ENCODE data around the gene KRT9. TPM values are rescaled to one million over a fixed set of nuclear protein-coding genes. Genes with fewer than 3 reads are reported as not detected.

Gene KRT9
- total and polyA plus RNA-seq, 2 of the 13 experiments (the other 11 are each of a cell fraction or from before 2014, with no cell fraction given), result not detected

GRCh38 chr17:41527063-41528023 lies 44.5 kb downstream of the KRT9 start (continued):
- TF ChIP-seq CHD4 (IDR thresholded peaks at IDR 0.05; ENCODE audit: borderline replicate concordance, low read length) (no peak), KDM2A (CRISPR knock-in tag; IDR thresholded peaks at IDR 0.05; ENCODE audit: borderline replicate concordance, low read depth) (no peak; the same call in none of the 2 replicates), ZNF800 (CRISPR knock-in tag; IDR thresholded peaks at IDR 0.05) (no peak), MAF1 (CRISPR knock-in tag; IDR thresholded peaks at IDR 0.05; ENCODE audit: borderline replicate concordance) (no peak), ZFP82 (CRISPR knock-in tag; IDR thresholded peaks at IDR 0.05; ENCODE audit: borderline replicate concordance) (no peak), ZNF326 (CRISPR knock-in tag; IDR thresholded peaks at IDR 0.05; ENCODE audit: borderline replicate concordance) (no peak), ZNF382 (CRISPR knock-in tag; IDR thresholded peaks at IDR 0.05; ENCODE audit: borderline replicate concordance) (no peak), ZNF720 (CRISPR knock-in tag; IDR thresholded peaks at IDR 0.05) (no peak), ZFYVE20 (CRISPR knock-in tag; IDR thresholded peaks at IDR 0.05; ENCODE audit: borderline replicate concordance, low read depth) (no peak)
- TF ChIP-seq, protein P1, sequence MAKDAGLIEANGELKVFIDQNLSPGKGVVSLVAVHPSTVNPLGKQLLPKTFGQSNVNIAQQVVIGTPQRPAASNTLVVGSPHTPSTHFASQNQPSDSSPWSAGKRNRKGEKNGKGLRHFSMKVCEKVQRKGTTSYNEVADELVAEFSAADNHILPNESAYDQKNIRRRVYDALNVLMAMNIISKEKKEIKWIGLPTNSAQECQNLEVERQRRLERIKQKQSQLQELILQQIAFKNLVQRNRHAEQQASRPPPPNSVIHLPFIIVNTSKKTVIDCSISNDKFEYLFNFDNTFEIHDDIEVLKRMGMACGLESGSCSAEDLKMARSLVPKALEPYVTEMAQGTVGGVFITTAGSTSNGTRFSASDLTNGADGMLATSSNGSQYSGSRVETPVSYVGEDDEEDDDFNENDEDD (CRISPR knock-in tag; IDR thresholded peaks at IDR 0.05; ENCODE audit: borderline replicate concordance), result no peak
- TF ChIP-seq, protein P2, sequence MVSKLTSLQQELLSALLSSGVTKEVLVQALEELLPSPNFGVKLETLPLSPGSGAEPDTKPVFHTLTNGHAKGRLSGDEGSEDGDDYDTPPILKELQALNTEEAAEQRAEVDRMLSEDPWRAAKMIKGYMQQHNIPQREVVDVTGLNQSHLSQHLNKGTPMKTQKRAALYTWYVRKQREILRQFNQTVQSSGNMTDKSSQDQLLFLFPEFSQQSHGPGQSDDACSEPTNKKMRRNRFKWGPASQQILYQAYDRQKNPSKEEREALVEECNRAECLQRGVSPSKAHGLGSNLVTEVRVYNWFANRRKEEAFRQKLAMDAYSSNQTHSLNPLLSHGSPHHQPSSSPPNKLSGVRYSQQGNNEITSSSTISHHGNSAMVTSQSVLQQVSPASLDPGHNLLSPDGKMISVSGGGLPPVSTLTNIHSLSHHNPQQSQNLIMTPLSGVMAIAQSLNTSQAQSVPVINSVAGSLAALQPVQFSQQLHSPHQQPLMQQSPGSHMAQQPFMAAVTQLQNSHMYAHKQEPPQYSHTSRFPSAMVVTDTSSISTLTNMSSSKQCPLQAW (CRISPR knock-in tag; IDR thresholded peaks at IDR 0.05), result no peak
- TF ChIP-seq, protein P3, sequence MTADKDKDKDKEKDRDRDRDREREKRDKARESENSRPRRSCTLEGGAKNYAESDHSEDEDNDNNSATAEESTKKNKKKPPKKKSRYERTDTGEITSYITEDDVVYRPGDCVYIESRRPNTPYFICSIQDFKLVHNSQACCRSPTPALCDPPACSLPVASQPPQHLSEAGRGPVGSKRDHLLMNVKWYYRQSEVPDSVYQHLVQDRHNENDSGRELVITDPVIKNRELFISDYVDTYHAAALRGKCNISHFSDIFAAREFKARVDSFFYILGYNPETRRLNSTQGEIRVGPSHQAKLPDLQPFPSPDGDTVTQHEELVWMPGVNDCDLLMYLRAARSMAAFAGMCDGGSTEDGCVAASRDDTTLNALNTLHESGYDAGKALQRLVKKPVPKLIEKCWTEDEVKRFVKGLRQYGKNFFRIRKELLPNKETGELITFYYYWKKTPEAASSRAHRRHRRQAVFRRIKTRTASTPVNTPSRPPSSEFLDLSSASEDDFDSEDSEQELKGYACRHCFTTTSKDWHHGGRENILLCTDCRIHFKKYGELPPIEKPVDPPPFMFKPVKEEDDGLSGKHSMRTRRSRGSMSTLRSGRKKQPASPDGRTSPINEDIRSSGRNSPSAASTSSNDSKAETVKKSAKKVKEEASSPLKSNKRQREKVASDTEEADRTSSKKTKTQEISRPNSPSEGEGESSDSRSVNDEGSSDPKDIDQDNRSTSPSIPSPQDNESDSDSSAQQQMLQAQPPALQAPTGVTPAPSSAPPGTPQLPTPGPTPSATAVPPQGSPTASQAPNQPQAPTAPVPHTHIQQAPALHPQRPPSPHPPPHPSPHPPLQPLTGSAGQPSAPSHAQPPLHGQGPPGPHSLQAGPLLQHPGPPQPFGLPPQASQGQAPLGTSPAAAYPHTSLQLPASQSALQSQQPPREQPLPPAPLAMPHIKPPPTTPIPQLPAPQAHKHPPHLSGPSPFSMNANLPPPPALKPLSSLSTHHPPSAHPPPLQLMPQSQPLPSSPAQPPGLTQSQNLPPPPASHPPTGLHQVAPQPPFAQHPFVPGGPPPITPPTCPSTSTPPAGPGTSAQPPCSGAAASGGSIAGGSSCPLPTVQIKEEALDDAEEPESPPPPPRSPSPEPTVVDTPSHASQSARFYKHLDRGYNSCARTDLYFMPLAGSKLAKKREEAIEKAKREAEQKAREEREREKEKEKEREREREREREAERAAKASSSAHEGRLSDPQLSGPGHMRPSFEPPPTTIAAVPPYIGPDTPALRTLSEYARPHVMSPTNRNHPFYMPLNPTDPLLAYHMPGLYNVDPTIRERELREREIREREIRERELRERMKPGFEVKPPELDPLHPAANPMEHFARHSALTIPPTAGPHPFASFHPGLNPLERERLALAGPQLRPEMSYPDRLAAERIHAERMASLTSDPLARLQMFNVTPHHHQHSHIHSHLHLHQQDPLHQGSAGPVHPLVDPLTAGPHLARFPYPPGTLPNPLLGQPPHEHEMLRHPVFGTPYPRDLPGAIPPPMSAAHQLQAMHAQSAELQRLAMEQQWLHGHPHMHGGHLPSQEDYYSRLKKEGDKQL (CRISPR knock-in tag; IDR thresholded peaks at IDR 0.05; ENCODE audit: low read depth), result no peak

All from HepG2 (cell line).